GM21423 (cell line): ENCODE results near the gene SF3B1.
"Not testable (repeated sequence)": the region's sequence is repeated elsewhere in the genome, so short reads cannot be mapped to it uniquely, and the experiment has no call there.

Source experiments
- ATAC-seq: cut with Tn5 transposase; IDR thresholded peaks from one replicate; pipeline ENCODE4 v1.9.1; 2021; ENCODE audit warnings: mild to moderate bottlenecking, moderate library complexity; ENCODE audit not compliant: unreplicated experiment

SF3B1 gene

GRCh38 chr2:197381641-197382040 is 53.2 kb downstream of the SF3B1 start:
- no peak for ATAC-seq

DNA sequence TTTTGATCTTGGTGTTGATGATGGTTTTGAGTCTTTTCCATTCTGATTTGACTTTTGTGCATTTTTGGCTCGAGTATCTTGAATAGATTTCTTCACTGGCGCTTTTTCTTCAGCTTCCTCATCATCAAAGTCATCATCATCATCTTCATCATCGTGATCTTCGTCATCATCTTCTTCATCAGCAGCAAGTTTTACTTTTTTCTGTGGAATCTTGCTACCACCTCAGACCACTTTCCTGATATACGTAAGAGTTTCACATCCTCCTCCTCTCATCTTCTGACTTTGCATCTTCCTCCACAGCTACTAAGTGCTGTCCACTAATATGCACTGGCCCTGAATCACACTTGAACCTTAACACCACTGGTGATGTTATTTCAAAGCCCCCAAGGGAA is 54.9 kb downstream of the SF3B1 start:
- not testable (repeated sequence) for ATAC-seq

DNA sequence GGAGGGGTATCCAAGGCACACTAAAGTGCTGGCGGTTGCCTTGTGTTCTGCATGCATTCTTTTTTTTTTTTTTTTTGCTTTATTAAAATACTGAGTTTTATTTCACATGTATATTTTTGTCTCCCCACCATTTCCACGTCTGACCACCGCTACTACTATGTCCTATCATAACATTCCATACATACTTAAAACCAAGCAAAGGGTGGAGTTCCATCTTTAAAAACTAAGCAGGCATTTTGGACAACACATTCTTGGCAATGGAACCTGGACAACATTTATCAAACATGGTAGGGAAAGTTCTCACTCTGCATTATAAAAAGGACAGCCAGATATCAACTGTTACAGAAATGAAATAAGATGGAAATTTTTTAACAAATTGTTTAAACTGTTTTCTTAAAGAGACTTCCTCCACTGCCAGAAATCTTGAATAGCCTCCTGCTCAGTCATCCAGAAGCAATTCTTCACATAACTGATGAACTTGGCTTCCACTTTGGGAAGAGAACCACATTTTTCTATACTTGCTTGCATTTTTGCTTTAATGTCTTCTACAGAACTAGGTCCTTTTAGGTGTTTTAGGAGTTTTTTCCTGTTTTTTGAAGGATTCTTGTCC is 55.4 kb downstream of the SF3B1 start:
- ATAC-seq = not testable (repeated sequence)

- ATAC-seq = peak; percentile 58
Measured at GRCh38 chr2:197378494-197379307, 56.1 kb downstream of the SF3B1 start.

- ATAC-seq = no peak
Measured at GRCh38 chr2:197378086-197378485, 56.7 kb downstream of the SF3B1 start.

DNA sequence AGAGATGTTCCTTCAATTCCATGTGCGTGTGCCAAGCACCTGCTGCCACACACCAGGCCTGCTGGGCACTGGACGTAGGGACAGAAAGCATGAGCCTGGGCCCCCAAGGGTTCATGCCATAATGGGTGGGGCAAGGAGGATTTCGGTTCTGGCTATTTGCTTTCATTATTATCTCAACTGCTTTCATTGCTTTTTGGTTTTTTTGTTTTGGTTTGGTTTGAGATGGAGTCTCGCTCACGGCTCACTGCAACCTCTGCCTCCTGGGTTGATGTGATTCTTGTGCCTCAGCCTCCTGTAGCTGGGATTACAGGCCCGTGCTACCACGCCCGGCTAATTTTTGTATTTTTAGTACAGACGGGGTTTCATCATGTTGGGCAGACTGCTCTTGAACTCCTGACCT is 57.2 kb downstream of the SF3B1 start:
- no peak for ATAC-seq

DNA sequence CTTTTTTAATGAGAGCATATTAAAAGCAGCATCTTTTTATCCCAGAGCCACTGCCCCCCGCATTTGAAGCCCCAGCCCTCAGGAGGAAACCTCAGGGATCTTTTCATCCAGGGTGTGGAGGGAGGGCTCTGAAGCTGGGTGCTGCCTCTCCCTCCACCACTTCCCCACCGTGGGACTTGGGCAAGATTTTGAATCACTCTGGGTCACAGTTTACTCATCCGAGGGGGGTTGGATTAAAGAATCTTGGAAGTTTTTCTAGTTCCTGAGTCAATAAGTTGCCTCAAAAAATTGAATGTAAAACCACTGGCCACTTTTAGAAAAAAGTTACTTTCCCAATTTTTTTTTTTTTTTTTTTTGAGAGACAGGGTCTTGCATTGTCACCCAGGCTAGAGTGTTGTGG is 62.2 kb downstream of the SF3B1 start:
- ATAC-seq = no peak

- ATAC-seq = not testable (repeated sequence)
Measured at GRCh38 chr2:197370664-197371063, 64.2 kb downstream of the SF3B1 start.

- no peak for ATAC-seq
Measured at GRCh38 chr2:197369933-197370320, 64.9 kb downstream of the SF3B1 start.

- no peak for ATAC-seq
Measured at GRCh38 chr2:197369228-197369932, 65.4 kb downstream of the SF3B1 start.

DNA sequence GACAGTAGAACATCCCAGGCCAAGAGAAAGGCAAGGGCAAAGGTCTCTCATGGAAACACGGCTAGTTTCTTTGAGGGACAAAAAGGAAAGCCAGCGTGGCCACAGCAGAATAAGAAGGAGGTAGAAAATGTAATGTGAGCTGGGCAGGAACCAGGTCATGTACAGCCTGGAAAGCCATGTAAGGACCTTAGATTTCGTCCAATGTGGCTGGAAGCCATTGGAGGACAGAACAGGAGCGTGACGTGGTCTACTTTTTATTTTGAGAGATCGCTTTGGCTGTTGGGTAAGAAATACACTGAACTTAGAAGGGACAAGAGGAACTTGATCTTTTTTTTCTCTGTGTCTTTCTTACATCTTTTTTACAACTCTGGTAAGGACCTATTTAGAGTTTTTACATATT is 66.4 kb downstream of the SF3B1 start:
- ATAC-seq = no peak

GRCh38 chr2:197363998-197364397 is 70.8 kb downstream of the SF3B1 start:
- ATAC-seq = no peak

- ATAC-seq = peak; percentile 54
Measured at GRCh38 chr2:197360744-197361156, 74.1 kb downstream of the SF3B1 start.

DNA sequence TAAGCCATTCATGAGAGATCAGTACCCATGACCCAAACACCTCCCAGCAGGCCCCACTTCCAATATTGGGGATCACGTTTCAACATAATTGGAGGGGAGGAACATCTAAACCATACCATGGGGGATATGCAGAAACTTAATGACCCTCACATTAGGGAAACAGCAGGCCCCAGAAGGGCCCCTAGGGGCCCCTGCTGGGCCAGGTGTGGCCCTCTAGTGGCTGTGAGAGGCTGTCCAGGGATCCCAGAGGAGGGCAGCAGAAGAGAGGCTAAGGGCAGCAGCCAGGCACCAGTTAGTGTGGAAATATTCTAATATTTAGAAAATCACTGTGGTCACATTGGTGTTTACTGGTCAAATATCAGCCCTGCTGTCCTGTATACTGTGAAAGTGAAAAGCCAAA is 75.0 kb downstream of the SF3B1 start:
- no peak for ATAC-seq

- no peak for ATAC-seq
Measured at GRCh38 chr2:197358931-197359330, 75.9 kb downstream of the SF3B1 start.

- ATAC-seq = no peak
Measured at GRCh38 chr2:197357986-197358385, 76.8 kb downstream of the SF3B1 start.

- ATAC-seq = no peak
Measured at GRCh38 chr2:197356136-197356535, 78.7 kb downstream of the SF3B1 start.

- ATAC-seq = no peak
Measured at GRCh38 chr2:197354169-197354558, 80.7 kb downstream of the SF3B1 start.

DNA sequence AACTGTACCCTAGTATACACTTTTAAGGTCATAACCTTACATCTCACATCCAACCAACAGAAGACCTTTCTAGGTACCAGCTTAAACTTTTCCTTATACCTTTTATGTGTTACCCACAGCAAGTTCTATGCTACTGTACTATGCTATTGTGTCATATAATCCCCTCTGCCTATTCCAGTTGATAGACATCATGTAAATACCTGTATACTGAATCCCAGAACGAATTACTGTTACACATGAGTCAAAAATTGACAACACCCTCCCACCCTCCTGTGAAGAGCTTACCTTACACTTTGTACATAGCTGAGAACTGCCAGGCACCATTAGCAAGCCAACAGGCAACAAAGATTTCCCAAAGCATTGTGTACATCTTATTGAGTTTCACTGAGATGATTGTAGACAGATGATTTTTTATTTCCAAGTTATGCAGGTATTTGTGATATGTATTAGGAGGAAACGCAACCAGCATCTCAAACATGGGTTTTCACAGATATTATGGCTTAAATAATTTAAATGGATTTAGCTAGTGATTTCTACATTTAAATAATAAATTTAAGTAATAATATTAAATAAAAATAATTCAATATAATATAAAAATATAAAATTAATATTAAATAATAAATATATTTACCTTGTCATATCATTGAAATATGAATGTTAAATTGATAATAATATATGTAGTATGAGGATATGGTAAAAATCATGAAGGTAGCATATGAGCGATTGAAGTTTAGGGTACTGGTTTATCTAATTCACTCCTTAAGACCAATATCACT is 81.2 kb downstream of the SF3B1 start:
- no peak for ATAC-seq

DNA sequence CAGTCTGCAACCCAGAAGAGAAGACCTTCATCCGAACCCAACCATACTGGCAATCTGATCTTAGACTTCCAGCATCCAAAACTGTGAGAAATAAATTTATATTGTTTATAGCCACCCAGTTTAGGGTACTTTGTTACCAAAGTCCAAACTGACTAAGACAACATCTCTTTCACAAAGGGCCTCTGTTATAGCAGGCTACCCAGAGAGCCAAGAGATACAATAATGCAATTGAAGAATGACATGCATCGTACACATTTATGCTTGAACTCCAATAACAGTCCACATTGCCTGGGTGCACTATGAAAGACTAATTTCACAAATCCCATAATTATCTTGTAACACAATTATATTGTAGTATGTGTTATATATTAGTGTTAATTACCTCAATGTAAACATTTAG is 85.1 kb downstream of the SF3B1 start:
- no peak for ATAC-seq

DNA sequence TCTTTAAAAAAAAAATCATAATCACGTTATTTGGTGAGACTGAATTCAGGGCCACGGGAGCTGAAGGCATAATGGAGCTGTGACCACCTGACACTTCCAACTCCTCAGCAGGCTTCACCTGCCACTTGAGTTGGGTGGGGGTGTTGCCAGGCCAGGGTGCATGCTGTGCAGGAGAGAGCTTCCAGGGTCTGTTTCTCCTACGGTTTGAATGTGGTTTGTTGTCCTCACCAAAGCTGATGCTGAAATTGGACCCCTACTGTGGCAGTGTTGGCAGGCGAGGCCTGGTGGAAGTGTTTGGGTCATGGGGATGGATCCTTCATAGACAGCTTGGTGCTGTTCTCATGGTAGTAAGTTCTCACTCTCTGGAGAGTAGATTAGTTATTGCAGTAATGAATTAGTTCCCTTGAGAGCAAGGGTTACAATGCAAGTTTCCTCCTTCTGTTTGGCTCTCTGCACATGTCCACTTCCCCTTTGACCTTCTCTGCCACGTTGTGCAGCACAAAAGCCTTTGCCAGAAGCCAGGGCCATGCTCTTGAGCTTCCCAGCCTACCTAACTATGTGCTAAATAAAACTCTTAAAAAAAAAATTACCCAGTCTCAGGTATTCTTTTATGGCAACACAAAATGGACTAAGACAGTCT is 86.0 kb downstream of the SF3B1 start:
- no peak for ATAC-seq
